Heart right ventricle (tissue), 16 donors: ENCODE measurements around the gene ZFYVE27. TPM values are rescaled to one million over a fixed set of nuclear protein-coding genes. Genes with fewer than 3 reads are reported as not detected.

Experiments used
- ATAC-seq, 8 donors: fragments of 200-7000 bp; cut with Tn5 transposase; one replicate each; pipeline ENCODE4 v1.9.1; 2020; ENCODE audit warnings: mild to moderate bottlenecking in 8 of 8, moderate library complexity in 8 of 8, moderate number of reproducible peaks in 1 of 8
- DNase-seq, 2 donors: peaks; one replicate each; pipeline ENCODE4 v3.0.0-alpha.2; 2020
- H3K27ac ChIP-seq, 10 donors: fragments of 200-600 bp; sonication (generic) in 2 of 10; one replicate each; pipeline versions ENCODE4 v1.5.0 to v1.8.0; 2020 to 2022; ENCODE audit warnings: mild to moderate bottlenecking in 3 of 10
- H3K27me3 ChIP-seq, 7 donors: fragments of 200-600 bp; one replicate each; pipeline ENCODE4 v1.8.0; 2021 to 2022; ENCODE audit warnings: mild to moderate bottlenecking in 2 of 7
- H3K36me3 ChIP-seq, 9 donors: fragments of 200-600 bp; sonication (generic) in 1 of 9; one replicate each; pipeline versions ENCODE4 v1.5.0 to v1.8.0; 2020 to 2022; ENCODE audit warnings: mild to moderate bottlenecking in 2 of 9
- H3K4me1 ChIP-seq, 9 donors: fragments of 200-600 bp; sonication (generic) in 1 of 9; one replicate each; pipeline versions ENCODE4 v1.5.0 to v1.8.0; 2020 to 2022; ENCODE audit warnings: mild to moderate bottlenecking in 4 of 9
- H3K4me3 ChIP-seq, 10 donors: fragments of 200-600 bp; sonication (generic) in 2 of 10; one replicate each; pipeline versions ENCODE4 v1.5.0 to v1.8.0; 2020 to 2022; ENCODE audit warnings: mild to moderate bottlenecking in 7 of 10, moderate library complexity in 2 of 10
- H3K9me3 ChIP-seq, 11 donors: fragments of 200-600 bp in 10 of 11; sonication (generic) in 2 of 11; one replicate each; pipeline versions ENCODE4 v1.5.0 to v1.8.0; 2013 to 2022; ENCODE audit warnings: mild to moderate bottlenecking in 2 of 11, control low read depth in 1 of 11, moderate library complexity in 1 of 11
- WGBS, 2 donors: extraction: QIAGEN DNeasy Blood & Tissue Kit; methylation state at CpG; one replicate each; pipeline ENCODE4 v1.1.7; 2013; ENCODE audit warnings: inconsistent platforms in 1 of 2; 5-methylcytosine and 5-hydroxymethylcytosine counted together
- intact Hi-C, 10 donors: fragments of 100-400 bp; cut with DNase I; formaldehyde crosslinking; loops; one replicate each; pipeline versions ENCODE4 v1.11.1 to v1.14.2; 2022
- polyA plus RNA-seq, 2 donors: library from polyadenylated mRNA; stranded (reverse); fragments of 200-250 nt; gene quantifications; one replicate each; pipeline ENCODE4 v1.2.3, GENCODE V29; 2013
- total RNA-seq, 10 donors: library from RNA; stranded (reverse); fragmentation: NEBNext Ultra II Directional in 3 of 10; extraction: Animal tissue kit (Norgen Biotek cat#: 25700) in 3 of 10; gene quantifications; one replicate each; pipeline versions ENCODE4 v1.2.1 to v1.2.4, GENCODE V29; 2021 to 2023
- TF ChIP-seq, protein P1 (sequence below), 9 donors: fragments of 200-600 bp; sonication (generic) in 2 of 9; IDR thresholded peaks; one replicate each; pipeline versions ENCODE4 v1.5.0 to v1.8.0; 2021 to 2022; ENCODE audit warnings: antibody characterized with exemption in 9 of 9, mild to moderate bottlenecking in 5 of 9, moderate library complexity in 1 of 9
- donor health status: Arrhythmogenic right ventricular cardiomyopathy.
- donor health status: ischemic (EF 13 %, LVEDD 7.1; RV severe dilation, severe dysfunction).
- donor health status: healthy with polysubstance abuse.
- donor health status: DM: no; HTN: yes; CAD: no.
- donor health status: DM: no; HTN: no; CAD: no.
- donor health status: ischemic (EF 25% LVEDD 6.9; RV normal size, moderate dysfunction).
- donor health status: ischemic (EF 25% LVEDD 5.7; RV mildly dilated, moderate dysfunction).
- donor health status: healthy.
- donor health status: DM: yes; HTN: yes; CAD: no.
- donor health status: Ischemic cardiomyopathy.
- donor health status: ischemic (EF 35%, LVEDD 5.7; RV mildly dilated, moderate dysfunction).
- donor health status: nonischemic (EF 11% LVEDD 7.7; RV severe dilation, severe dysfunction).
- donor health status: DM: yes; HTN: yes; CAD: no.
- donor health status: PGD.
- donor health status: ischemic (EF 29% LVEDD 5.4; RV normal size, mild dysfunction).
- donor health status: nonischemic (EF 23%, LVEDD 6.1; RV moderate dilation, normal function).

ZFYVE27 gene
- total and polyA plus RNA-seq, 12 donors: 7.5 to 17.6 (median 11.8) TPM

DNA sequence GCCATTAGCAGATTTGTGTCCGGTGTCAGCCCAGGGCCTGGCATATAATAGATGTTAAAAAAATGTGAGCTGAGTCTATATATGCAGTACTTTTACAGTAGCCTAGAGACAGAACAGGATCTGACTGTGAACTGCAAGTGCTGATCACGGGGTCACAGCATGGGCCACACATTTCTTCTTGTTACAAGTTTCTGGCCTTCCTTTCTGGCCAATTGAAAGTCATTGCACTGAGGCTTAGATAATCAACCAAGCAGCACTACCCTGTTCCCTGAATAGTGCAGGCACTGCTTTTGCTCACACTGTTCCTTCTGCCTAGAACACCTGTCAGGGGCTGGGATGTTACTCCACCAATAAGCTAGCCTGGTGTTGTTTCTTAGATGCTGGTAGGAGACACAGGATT is 28.8 kb upstream of the ZFYVE27 start:
- intact Hi-C loops: loop anchor here in 5 of 10 donors (2.0 kb wide), 2 partner anchors 23 to 27 kb away; no protein-coding TSS in a partner anchor
- DNase-seq (no peak), ATAC-seq (no peak)
- H3K4me3 ChIP-seq: no peak overlapping the region
- peaks cover 0 to 4% (median 0%) of the 10 kb centered on the region in 7 donors for H3K27me3 ChIP-seq
- TF ChIP-seq, protein P1, sequence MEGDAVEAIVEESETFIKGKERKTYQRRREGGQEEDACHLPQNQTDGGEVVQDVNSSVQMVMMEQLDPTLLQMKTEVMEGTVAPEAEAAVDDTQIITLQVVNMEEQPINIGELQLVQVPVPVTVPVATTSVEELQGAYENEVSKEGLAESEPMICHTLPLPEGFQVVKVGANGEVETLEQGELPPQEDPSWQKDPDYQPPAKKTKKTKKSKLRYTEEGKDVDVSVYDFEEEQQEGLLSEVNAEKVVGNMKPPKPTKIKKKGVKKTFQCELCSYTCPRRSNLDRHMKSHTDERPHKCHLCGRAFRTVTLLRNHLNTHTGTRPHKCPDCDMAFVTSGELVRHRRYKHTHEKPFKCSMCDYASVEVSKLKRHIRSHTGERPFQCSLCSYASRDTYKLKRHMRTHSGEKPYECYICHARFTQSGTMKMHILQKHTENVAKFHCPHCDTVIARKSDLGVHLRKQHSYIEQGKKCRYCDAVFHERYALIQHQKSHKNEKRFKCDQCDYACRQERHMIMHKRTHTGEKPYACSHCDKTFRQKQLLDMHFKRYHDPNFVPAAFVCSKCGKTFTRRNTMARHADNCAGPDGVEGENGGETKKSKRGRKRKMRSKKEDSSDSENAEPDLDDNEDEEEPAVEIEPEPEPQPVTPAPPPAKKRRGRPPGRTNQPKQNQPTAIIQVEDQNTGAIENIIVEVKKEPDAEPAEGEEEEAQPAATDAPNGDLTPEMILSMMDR (IDR thresholded peaks at IDR 0.05): no peak
- WGBS, 2 donors: 89 to 92% methylated on average over 2 of the region's 2 CpGs
- no peak overlapping the region for H3K27ac ChIP-seq
- H3K4me1 ChIP-seq: peaks cover 0 to 22% (median 14%) of the 10 kb centered on the region in 9 donors
- H3K9me3 ChIP-seq: no peaks in the 10 kb centered on the region
- no peaks in the 10 kb centered on the region for H3K36me3 ChIP-seq

DNA sequence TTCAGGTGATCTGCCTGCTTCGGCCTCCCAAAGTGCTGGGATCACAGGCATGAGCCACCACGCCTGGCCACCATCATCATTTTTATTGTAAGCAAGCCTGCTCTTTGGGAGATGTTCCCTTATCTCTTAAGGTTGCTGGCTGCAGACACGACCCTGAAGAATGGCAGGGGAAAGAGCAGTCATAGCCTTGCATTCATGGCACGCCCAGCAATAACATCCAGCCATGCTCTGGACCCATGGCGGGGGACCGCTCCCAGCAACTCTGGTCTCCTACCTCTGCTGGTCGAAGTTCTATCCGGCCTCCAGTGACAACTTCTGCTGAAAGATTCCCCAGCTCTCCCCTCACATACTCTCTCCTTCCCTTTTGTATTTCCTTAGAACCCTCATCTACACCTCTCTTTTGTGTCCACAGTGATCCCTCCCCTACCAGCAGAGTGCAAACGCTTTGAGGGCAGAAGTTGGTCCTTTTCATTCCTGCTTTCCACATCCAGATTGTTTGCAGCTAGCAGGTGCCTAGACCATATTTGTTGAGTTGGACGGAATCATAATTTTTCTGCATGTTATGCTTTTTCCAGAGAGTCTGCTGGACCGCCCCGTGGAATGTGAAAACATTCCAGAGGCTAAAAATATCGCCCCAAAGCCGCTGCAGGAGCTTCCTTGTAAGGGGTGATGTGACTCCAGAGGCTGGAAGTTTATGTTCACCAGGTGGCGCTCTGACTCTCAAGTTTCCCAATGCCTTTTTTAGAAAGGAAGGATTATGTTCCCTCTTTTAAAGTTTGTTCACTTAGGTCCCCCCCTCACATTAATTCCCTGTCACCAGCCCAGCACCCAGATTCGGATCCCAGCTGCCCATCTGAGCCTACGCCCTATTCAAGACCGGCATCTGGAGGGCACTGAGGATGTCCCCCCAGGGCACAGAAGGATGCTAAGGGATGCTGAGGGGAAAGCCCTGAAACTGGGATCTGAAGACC is 27.7 kb upstream of the ZFYVE27 start:
- Histone ChIP-seq H3K27ac (peak overlapping the region in 1 of 10 donors; percentile 7), H3K27me3 (no peaks in the 10 kb centered on the region), H3K36me3 (no peaks in the 10 kb centered on the region), H3K4me3 (no peak overlapping the region), H3K4me1 (peaks cover 0 to 28% (median 18%) of the 10 kb centered on the region in 9 donors), H3K9me3 (no peaks in the 10 kb centered on the region)
- intact Hi-C loops: loop anchor here in 6 of 10 donors (1.0 to 2.0 kb wide), 3 partner anchors 22 to 26 kb away; no protein-coding TSS in a partner anchor
- TF ChIP-seq, protein P1 (IDR thresholded peaks at IDR 0.05): peak; percentile 33 to 78 (median 71)
- DNase-seq (peak; percentile 49 to 79), ATAC-seq (peak in 6 of 8 donors; percentile 32 to 63 (median 49))
- 37 to 40% methylated on average over 18 of the region's 18 CpGs for WGBS, 2 donors

DNA sequence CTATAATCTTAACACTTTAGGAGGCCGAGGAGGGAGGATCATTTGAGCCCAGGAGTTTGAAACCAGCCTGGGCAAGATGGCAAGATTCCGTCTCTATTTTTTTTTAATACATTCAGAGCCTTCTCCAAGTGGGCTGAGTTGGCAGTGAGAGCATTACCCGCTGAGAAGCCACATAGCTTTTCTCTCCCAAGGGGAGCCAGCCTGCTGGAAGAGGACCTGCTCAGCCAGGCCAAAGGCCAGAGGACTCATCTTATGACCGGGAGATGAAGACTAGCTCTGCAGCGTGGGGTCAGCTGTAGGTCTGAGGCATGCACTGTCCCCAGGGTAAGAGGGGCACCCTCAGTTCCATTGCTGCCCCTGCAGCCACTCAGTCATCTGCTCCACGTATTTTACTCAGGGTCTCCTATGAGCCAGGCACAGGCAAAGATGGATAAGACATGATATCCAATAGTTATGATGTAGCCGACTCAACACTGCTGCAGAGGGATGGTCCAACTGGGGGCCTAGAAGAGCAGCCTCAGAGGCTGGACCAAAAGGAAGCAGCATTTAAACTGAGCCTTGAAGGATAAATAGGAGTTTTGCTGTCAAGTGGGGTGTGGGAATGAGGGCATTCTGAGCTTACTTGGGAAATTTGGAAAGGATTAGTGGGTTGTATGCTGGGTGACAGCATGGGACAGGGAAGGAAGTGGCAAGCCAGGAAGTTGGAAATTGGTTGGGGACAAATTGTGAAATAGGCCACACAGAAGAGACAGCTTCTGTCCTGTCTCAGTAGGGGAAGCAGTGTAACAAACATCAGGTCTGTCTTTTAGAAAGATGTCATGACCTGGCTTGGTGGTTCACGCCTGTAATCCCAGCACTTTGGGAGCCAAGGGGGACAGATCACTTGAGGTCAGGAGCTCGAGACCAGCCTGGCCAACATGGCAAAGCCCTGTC is 25.0 kb upstream of the ZFYVE27 start:
- intact Hi-C loops: loop anchor here in 1 of 10 donors (2.0 kb wide), 1 partner anchor 19 kb away; no protein-coding TSS in a partner anchor
- peak overlapping the region in 2 of 10 donors; percentile 21 to 44 for H3K27ac ChIP-seq
- DNase-seq: no peak
- H3K36me3 ChIP-seq: peaks cover 0 to 5% (median 0%) of the 10 kb centered on the region in 9 donors
- ATAC-seq: no peak
- H3K27me3 ChIP-seq: no peaks in the 10 kb centered on the region
- H3K9me3 ChIP-seq: no peaks in the 10 kb centered on the region
- peaks cover 0 to 52% (median 39%) of the 10 kb centered on the region in 9 donors for H3K4me1 ChIP-seq
- 83 to 85% methylated on average over 9 of the region's 9 CpGs for WGBS, 2 donors
- H3K4me3 ChIP-seq: no peak overlapping the region
- TF ChIP-seq, protein P1 (IDR thresholded peaks at IDR 0.05): no peak
